ENCODE results near the gene TTC33.

- TF ChIP-seq CTCF (IDR thresholded peaks at IDR 0.05; ENCODE audit: poor library complexity, severe bottlenecking) = no peak
- no peak for TF ChIP-seq REST (IDR thresholded peaks at IDR 0.05; ENCODE audit: borderline replicate concordance)
- no peak for TF ChIP-seq POLR2AphosphoS5 (IDR thresholded peaks at IDR 0.05)
- no peak for TF ChIP-seq MXI1 (conservative IDR thresholded peaks at IDR 0.05; ENCODE audit: poor library complexity, severe bottlenecking)
These were observed 125.6 kb downstream of the TTC33 start for GRCh38 chr5:40630126-40630525.

Measured in neural cell (in vitro differentiated cells).